CD4-positive, alpha-beta T cell treated with Interleukin-15 for 1 hour (primary cell): ENCODE results near the gene HIBADH.

ENCODE experiments used
- DNase-seq: peaks from one replicate; pipeline ENCODE4 v3.0.0-alpha.2; 2020

HIBADH gene

GRCh38 chr7:27634671-27635493 lies 27.8 kb downstream of the HIBADH start:
- no peak for DNase-seq

- DNase-seq, result no peak
These were observed 29.6 kb downstream of the HIBADH start for GRCh38 chr7:27633062-27633461.

- no peak for DNase-seq
These were observed 31.3 kb downstream of the HIBADH start for GRCh38 chr7:27631391-27631790.

GRCh38 chr7:27627146-27627545 lies 35.5 kb downstream of the HIBADH start:
- no peak for DNase-seq

GRCh38 chr7:27619492-27619891 lies 43.2 kb downstream of the HIBADH start:
- DNase-seq, result no peak

- DNase-seq, result no peak
These were observed 44.9 kb downstream of the HIBADH start for GRCh38 chr7:27617651-27618381.

GRCh38 chr7:27616914-27617548 lies 45.7 kb downstream of the HIBADH start:
- no peak for DNase-seq

GRCh38 chr7:27616186-27616491 lies 46.5 kb downstream of the HIBADH start:
- DNase-seq, result no peak

- DNase-seq, result no peak
These were observed 47.1 kb downstream of the HIBADH start for GRCh38 chr7:27615420-27616185.

- DNase-seq, result no peak
These were observed 48.6 kb downstream of the HIBADH start for GRCh38 chr7:27614095-27614494.

GRCh38 chr7:27611059-27611458 lies 51.6 kb downstream of the HIBADH start:
- DNase-seq, result no peak

GRCh38 chr7:27608776-27609495 lies 53.7 kb downstream of the HIBADH start:
- DNase-seq, result no peak

GRCh38 chr7:27607210-27607606 lies 55.5 kb downstream of the HIBADH start:
- no peak for DNase-seq

- DNase-seq, result no peak
These were observed 56.1 kb downstream of the HIBADH start for GRCh38 chr7:27606270-27607209.

GRCh38 chr7:27605689-27606269 lies 56.9 kb downstream of the HIBADH start:
- no peak for DNase-seq

GRCh38 chr7:27605283-27605682 lies 57.4 kb downstream of the HIBADH start:
- no peak for DNase-seq

GRCh38 chr7:27603813-27604212 lies 58.9 kb downstream of the HIBADH start:
- no peak for DNase-seq

- DNase-seq, result no peak
These were observed 59.9 kb downstream of the HIBADH start for GRCh38 chr7:27602766-27603165.

GRCh38 chr7:27601217-27601616 lies 61.5 kb downstream of the HIBADH start:
- no peak for DNase-seq

- DNase-seq, result no peak
These were observed 62.4 kb downstream of the HIBADH start for GRCh38 chr7:27600247-27600646.

- no peak for DNase-seq
These were observed 67.7 kb downstream of the HIBADH start for GRCh38 chr7:27595009-27595408.
